Fibroblast of skin of scalp (primary cell): ENCODE data around the gene PLXNC1.

Experiments
- DNase-seq: peaks from one replicate; pipeline ENCODE4 v3.0.0-alpha.2; 2013

Gene PLXNC1

DNA sequence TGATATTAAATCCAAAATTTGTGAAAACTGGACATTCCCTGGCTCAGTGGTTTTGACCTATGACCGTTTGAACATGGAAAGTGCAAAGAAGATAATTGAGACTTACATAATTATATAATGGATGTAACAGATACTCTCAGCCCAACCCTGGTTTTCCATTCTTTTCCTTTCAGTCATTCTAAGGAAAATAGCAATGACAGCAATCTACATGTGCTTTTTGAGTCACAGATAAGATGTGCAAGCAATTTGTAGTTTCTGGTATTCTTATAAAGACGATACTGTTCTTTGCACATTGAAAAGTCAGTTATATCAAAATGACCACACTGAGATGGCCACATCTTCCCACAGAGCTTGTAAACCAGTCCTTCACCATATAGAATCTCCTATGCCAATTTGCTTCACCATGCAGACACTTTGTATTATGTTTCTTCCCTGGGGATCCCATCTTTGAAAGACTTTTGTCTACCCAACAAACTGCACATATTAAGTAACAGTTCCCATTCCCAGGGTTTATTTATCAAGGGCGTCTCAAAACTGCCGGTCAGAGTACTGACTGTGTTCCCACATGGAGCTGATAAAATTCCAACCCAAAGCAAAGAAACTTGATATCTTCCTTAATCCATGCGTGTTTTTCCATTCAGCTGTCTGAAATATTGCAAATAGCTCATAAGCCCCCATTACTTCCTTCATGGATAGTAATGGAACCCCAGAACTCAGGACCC, 34.8 kb downstream of the PLXNC1 start:
- peak; percentile 35 for DNase-seq

- DNase-seq = no peak
Measured at GRCh38 chr12:94183708-94184379, 35.5 kb downstream of the PLXNC1 start.

GRCh38 chr12:94184995-94185719, 36.8 kb downstream of the PLXNC1 start:
- no peak for DNase-seq

GRCh38 chr12:94185801-94186200, 37.4 kb downstream of the PLXNC1 start:
- DNase-seq = no peak

DNA sequence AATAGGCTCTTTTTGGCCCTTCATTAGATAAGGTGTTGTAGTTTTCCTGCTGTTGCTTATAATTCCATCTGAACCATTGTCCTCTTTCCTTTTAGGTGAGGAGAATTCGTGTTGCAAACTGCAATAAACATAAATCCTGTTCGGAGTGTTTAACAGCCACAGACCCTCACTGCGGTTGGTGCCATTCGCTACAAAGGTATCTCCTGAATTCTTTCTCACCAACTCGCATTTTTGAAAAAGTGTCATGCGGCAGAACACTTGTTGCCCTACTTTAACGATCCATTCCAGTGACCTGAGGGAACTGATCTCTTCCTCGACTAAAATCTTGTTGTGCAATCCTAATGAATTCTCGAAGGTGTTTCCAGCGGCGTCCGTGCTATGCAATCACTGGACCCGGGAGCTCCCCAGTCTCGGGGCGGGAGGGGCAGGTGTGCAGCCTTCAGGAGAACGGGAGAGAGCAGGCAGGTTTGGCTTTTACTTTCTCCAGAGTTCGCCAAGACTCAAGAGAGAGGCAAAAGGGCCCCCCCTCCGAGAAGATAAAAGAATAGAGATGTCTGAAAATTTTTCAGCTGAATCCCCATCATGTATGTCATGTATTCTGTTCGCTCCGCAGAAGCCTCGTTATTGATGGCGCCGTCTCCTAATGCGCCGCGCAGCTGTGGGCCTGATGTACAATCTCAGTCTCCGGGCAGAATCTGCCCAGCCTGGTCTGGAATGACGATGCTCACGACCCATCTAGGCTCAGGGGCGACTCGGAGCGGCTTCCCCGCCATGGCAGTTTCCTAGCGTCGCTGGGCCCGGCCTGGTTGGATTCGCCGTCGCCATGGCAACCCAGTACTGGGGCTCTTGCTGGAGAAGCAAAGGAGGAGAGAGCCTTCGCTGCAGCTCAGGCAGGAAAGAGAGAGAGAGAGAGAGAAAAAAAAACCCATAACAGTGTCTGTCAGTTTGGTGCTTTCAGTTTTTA, 38.2 kb downstream of the PLXNC1 start:
- DNase-seq = peak; percentile 75

- no peak for DNase-seq
Measured at GRCh38 chr12:94187361-94187760, 39.0 kb downstream of the PLXNC1 start.

DNA sequence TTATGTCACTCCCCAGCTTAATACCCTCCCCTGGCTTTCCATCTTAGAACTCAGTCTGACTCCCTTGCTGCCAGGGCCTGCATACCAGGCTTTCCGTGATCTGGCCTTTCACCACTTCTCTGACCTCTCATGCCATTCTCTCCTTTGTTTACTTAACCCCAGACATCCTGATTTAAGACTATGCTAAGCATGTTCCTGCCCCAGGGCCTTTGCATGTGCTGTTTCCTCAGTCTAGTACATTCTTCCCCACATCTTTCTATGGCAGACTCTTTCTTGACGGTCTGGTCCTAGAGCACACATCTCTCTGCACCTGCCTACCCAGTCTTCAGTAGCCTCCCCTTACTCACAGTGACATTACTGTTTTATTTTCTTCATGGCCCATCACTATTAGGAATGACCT, 42.2 kb downstream of the PLXNC1 start:
- DNase-seq = no peak

DNA sequence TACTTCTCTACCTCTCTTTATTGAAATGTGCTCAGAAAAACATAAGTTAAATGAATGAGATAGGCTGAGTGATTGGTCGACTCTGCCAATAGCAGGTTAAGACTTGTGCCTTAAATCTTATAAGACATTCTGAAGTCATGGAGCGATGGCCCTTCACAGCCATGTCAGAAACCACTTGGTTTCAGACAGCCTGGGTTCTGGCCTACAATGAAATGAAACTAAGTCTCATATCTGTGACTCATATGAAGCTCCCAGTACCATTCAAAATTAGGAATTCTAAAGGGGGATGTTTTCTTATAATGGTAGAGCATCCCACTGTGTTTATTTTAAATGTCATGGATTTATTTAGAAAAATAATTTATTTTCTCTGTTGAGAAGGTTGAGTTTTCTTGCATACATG, 42.6 kb downstream of the PLXNC1 start:
- no peak for DNase-seq

DNA sequence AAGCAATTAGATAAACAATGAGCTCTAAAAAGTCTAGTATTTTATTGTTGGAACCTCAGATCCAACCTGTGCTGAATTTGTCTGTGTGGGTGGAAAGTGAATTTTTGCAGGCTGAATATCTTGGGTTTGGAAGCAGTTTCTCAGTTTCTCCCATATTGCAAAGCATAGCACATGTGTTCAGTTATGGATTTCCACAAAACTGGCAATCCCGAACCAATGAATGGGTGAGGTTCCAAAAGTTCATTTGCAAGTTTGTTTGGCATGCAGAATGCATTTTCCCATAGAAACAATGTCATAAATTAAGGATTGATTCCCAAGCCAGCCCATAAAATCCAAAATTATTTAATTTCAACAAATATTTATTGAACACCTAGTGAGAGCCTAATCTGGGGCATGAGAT, 43.4 kb downstream of the PLXNC1 start:
- DNase-seq = no peak

DNA sequence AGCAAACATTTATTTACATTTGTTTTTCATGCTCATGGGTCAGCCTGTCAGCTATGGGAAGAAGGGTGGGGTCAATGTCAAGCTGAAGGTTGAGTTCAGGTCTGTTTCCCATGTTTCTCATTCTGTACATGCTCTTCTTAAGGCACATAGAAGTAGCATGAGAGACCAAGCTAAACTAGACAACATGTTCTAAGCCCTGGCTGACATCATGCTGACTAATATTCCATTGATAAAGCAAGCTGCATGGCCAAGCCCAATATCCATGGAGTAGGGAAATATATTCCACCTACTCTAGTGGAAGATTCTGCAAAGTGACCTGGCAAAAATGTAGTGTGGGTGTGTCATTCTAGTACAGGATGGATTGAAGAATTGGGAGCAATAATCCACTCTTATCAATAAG, 44.1 kb downstream of the PLXNC1 start:
- DNase-seq = no peak

GRCh38 chr12:94193168-94193567, 44.8 kb downstream of the PLXNC1 start:
- DNase-seq = no peak

DNA sequence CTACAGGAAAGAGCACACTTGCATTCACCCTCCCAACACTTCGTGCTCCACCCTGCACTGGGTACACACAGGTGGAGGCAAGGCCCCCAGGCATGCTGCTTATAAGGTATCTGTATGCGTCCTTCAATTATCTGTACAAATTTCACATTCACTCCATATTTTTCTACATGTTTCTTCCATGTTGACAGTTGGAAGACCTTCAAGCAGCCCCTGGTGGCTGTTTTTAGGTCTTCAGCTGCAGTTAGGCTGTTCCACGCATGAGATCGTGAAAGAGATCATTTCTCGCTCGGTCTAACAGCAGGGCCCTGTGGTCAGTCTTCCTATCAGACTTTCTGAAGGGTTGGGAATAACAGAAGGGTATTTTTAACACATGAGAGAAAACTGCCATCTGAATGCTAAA, 47.1 kb downstream of the PLXNC1 start:
- no peak for DNase-seq

- no peak for DNase-seq
Measured at GRCh38 chr12:94198469-94198868, 50.1 kb downstream of the PLXNC1 start.

DNA sequence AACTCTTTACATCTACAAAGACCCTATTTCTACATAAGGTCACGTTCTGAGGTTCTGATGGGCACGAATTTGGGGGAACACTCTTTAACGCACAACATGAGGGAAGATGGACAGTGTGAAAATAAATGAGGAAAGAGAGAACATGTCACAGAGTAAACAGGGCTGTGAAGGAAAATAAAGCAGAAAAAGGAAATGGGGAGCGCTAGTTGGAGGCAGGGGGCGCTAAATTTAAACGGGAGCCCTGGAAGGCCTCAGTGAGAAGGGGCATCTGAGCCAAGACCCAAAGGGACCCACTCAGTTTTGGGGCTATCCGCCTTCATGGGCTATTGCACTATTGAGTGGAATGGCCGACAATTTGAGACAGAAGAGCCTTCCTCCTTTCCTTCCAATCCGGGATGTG, 50.5 kb downstream of the PLXNC1 start:
- no peak for DNase-seq

DNA sequence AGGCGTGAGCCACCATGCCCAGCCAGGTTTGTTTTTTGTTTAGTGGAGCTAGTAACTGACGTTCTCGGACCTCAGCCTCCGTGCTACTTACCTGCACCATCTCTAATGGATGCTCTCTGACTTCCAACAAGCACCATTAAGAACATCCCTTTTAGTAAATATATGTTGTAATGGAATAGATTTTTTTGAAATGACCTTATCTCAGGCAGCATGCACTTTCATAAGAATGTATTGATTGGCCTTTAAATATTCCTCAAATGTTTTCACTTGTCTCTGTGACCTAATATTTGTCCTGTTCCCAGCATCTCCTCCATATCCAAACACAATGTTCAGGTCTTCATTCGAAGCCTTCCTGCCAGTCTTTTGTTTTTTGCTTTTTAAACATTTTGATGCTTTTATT, 51.7 kb downstream of the PLXNC1 start:
- no peak for DNase-seq

GRCh38 chr12:94200695-94201094, 52.3 kb downstream of the PLXNC1 start:
- DNase-seq = no peak

- no peak for DNase-seq
Measured at GRCh38 chr12:94202245-94203180, 54.1 kb downstream of the PLXNC1 start.

- DNase-seq = no peak
Measured at GRCh38 chr12:94203181-94203546, 54.8 kb downstream of the PLXNC1 start.

GRCh38 chr12:94203796-94204195, 55.4 kb downstream of the PLXNC1 start:
- peak; percentile 29 for DNase-seq

GRCh38 chr12:94204499-94205247, 56.3 kb downstream of the PLXNC1 start:
- DNase-seq = no peak

- DNase-seq = no peak
Measured at GRCh38 chr12:94205822-94206221, 57.4 kb downstream of the PLXNC1 start.
